ENCODE data around the gene UST. TPM values are rescaled to one million over a fixed set of nuclear protein-coding genes. Genes with fewer than 3 reads are reported as not detected.

The UST gene
- total and polyA plus RNA-seq, 2 experiments from 2014 or later, result 8.0 to 11.7 TPM

GRCh38 chr6:149057464-149057840, 310.6 kb downstream of the UST start:
- H4K20me1 ChIP-seq (ENCODE audit: insufficient read depth, poor library complexity, severe bottlenecking), result no peaks in the 10 kb centered on the region
- H3K27ac ChIP-seq, result no peak overlapping the region
- no peaks in the 10 kb centered on the region for H3K9me3 ChIP-seq (ENCODE audit: low read depth)
- H3K4me2 ChIP-seq, result no peak overlapping the region
- no peak for DNase-seq (ENCODE audit: low spot score)
- H3K79me2 ChIP-seq, result no peaks in the 10 kb centered on the region
- H3K27me3 ChIP-seq, result no peaks in the 10 kb centered on the region
- no peak for TF ChIP-seq EZH2phosphoT487 (IDR thresholded peaks at IDR 0.05; ENCODE audit: low read depth, severe bottlenecking, unreplicated experiment)
- no peak for TF ChIP-seq CTCF (IDR thresholded peaks at IDR 0.05; ENCODE audit: poor library complexity)
- no peak for TF ChIP-seq EZH2 (IDR thresholded peaks at IDR 0.05; ENCODE audit: borderline replicate concordance)
- no peak overlapping the region for H3K4me3 ChIP-seq
- H3K9me2 ChIP-seq (replicated peaks; ENCODE audit: insufficient read depth), result no peaks in the 10 kb centered on the region
- H3K36me3 ChIP-seq (replicated peaks; ENCODE audit: insufficient read depth, low read depth), result no peaks in the 10 kb centered on the region
- H2AFZ ChIP-seq, result no peak overlapping the region
- WGBS (ENCODE audit: low lambda C conversion rate, missing lambda C conversion rate), result 91% methylated on average over 1 of the region's 1 CpG
- peaks cover 23% of the 10 kb centered on the region for H3K4me1 ChIP-seq (ENCODE audit: insufficient read depth)

- H3K9me3 ChIP-seq (ENCODE audit: low read depth), result no peaks in the 10 kb centered on the region
These were observed 312.7 kb downstream of the UST start for GRCh38 chr6:149059557-149059956.

DNA sequence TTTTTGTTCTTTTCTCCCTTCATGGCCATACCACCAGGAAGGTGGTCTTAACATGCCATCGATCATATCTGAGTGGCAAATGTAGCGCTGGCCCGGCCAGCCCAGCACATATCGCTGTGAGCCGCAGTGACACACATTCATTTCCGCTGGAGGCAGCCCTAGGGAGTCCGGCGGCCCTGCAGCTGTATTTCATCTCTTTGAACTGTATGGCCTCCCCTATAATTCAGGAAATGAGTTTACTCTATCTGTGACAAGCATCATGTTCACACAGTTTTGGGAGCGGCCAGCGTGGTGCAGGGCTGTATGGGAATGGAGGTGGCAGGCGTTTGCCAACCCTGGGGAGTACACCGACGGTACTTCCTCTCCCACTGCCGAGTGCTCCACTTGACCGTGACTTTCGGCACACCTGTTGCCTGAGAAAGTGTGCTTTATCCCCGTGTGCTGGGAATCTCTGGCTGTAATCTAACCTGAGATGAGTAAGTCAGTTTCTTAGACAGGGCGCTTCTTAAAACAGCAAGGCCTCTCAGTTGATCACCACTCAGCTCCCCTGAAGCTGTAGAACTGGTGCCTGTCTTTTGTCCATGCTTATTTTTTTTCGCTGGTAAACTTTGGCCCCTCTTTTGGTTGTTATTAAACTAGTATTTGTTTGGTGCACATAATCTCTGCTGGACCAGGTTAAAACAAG, 313.6 kb downstream of the UST start:
- Histone ChIP-seq H3K79me2 (no peaks in the 10 kb centered on the region), H3K9me3 (ENCODE audit: low read depth) (no peaks in the 10 kb centered on the region), H2AFZ (no peak overlapping the region), H3K36me3 (replicated peaks; ENCODE audit: insufficient read depth, low read depth) (no peaks in the 10 kb centered on the region), H3K4me3 (no peak overlapping the region), H3K27me3 (no peaks in the 10 kb centered on the region), H3K27ac (peak overlapping the region; percentile 44), H3K4me1 (ENCODE audit: insufficient read depth) (peaks cover 33% of the 10 kb centered on the region), H4K20me1 (ENCODE audit: insufficient read depth, poor library complexity, severe bottlenecking) (no peaks in the 10 kb centered on the region), H3K4me2 (peak overlapping the region; percentile 28), H3K9me2 (replicated peaks; ENCODE audit: insufficient read depth) (no peaks in the 10 kb centered on the region)
- no peak for TF ChIP-seq EZH2 (IDR thresholded peaks at IDR 0.05; ENCODE audit: borderline replicate concordance)
- no peak for TF ChIP-seq EZH2phosphoT487 (IDR thresholded peaks at IDR 0.05; ENCODE audit: low read depth, severe bottlenecking, unreplicated experiment)
- TF ChIP-seq CTCF (IDR thresholded peaks at IDR 0.05; ENCODE audit: poor library complexity), result no peak
- WGBS (ENCODE audit: low lambda C conversion rate, missing lambda C conversion rate), result 61% methylated on average over 19 of the region's 19 CpGs
- DNase-seq (ENCODE audit: low spot score), result no peak

More at GRCh38 chr6:149059557-149059956, 312.7 kb downstream of the UST start:
- Histone ChIP-seq H2AFZ (no peak overlapping the region), H3K4me2 (no peak overlapping the region), H3K79me2 (no peaks in the 10 kb centered on the region), H3K4me1 (ENCODE audit: insufficient read depth) (peaks cover 29% of the 10 kb centered on the region), H3K4me3 (no peak overlapping the region), H3K36me3 (replicated peaks; ENCODE audit: insufficient read depth, low read depth) (no peaks in the 10 kb centered on the region), H3K9me2 (replicated peaks; ENCODE audit: insufficient read depth) (no peaks in the 10 kb centered on the region), H3K27ac (no peak overlapping the region), H3K27me3 (no peaks in the 10 kb centered on the region), H4K20me1 (ENCODE audit: insufficient read depth, poor library complexity, severe bottlenecking) (no peaks in the 10 kb centered on the region)
- no peak for DNase-seq (ENCODE audit: low spot score)
- no peak for TF ChIP-seq CTCF (IDR thresholded peaks at IDR 0.05; ENCODE audit: poor library complexity)
- TF ChIP-seq EZH2phosphoT487 (IDR thresholded peaks at IDR 0.05; ENCODE audit: low read depth, severe bottlenecking, unreplicated experiment), result no peak
- WGBS (ENCODE audit: low lambda C conversion rate, missing lambda C conversion rate), result 73% methylated on average over 7 of the region's 7 CpGs
